K562 (cell line): Measurements from ENCODE around the gene SLC2A9. TPM values are rescaled to one million over a fixed set of nuclear protein-coding genes. Genes with fewer than 3 reads are reported as not detected.

ENCODE experiments used
- ERF ChIP-seq: fragments of 450-650 bp; formaldehyde crosslinking; IDR thresholded peaks from 2 replicates; pipeline ENCODE4 v1.4.0; 2020; ENCODE audit warnings: mild to moderate bottlenecking, mixed read lengths
- ILF3 ChIP-seq: fragments of 450-650 bp; IDR thresholded peaks from 2 replicates; pipeline ENCODE4 v1.6.1; 2018; ENCODE audit warnings: antibody characterized with exemption, mild to moderate bottlenecking, moderate library complexity, borderline replicate concordance
- MAFK ChIP-seq: IDR thresholded peaks from 2 replicates; pipeline ENCODE4 v1.6.1; 2011; ENCODE audit warnings: low read length, improper control_type of control experiment
- MEF2D ChIP-seq: conservative IDR thresholded peaks from 2 replicates; pipeline ENCODE4 v1.6.1; 2016; ENCODE audit warnings: low read depth, missing genetic modification characterization, missing compliant biosample characterization
- NFIX ChIP-seq: fragments of 250-450 bp; sonication (Bioruptor Pico); IDR thresholded peaks from 2 replicates; pipeline ENCODE4 v1.4.0; 2020; ENCODE audit warnings: low read depth, mild to moderate bottlenecking, moderate library complexity
- NFRKB ChIP-seq: fragments of 450-650 bp; IDR thresholded peaks from 2 replicates; pipeline ENCODE4 v1.6.1; 2016; ENCODE audit warnings: low read depth
- PML ChIP-seq: IDR thresholded peaks from 2 replicates; pipeline ENCODE4 v1.6.1; 2012; ENCODE audit warnings: low read length, inconsistent platforms
- PTRF ChIP-seq: fragments of 450-650 bp; IDR thresholded peaks from 2 replicates; pipeline ENCODE4 v1.6.1; 2016; ENCODE audit warnings: mild to moderate bottlenecking, missing genetic modification characterization, missing compliant biosample characterization
- RBM15 ChIP-seq: fragments of 200-400 bp; formaldehyde crosslinking; IDR thresholded peaks from 2 replicates; pipeline ENCODE4 v1.6.1; 2018; ENCODE audit warnings: mild to moderate bottlenecking, low read length, moderate library complexity; ENCODE audit not compliant: insufficient read depth
- SMC3 ChIP-seq: conservative IDR thresholded peaks from 2 replicates; pipeline ENCODE4 v1.6.1; 2011; ENCODE audit warnings: low read depth, low read length, improper control_type of control experiment; ENCODE audit not compliant: insufficient read depth
- ZBTB1 ChIP-seq: sonication (generic); formaldehyde crosslinking; IDR thresholded peaks from 2 replicates; pipeline ENCODE4 v1.8.1; 2023; ENCODE audit warnings: missing genetic modification reagents, low read depth, mild to moderate bottlenecking, borderline replicate concordance
- ZBTB26 ChIP-seq: fragments of 450-650 bp; formaldehyde crosslinking; IDR thresholded peaks from 2 replicates; pipeline ENCODE4 v1.4.0; 2022; ENCODE audit warnings: missing genetic modification characterization
- ZC3H4 ChIP-seq: sonication (generic); formaldehyde crosslinking; IDR thresholded peaks from 2 replicates; pipeline ENCODE4 v1.9.0; 2021; ENCODE audit warnings: missing genetic modification reagents, borderline replicate concordance
- ZFP30 ChIP-seq: fragments of 250-450 bp; sonication (Bioruptor Pico); IDR thresholded peaks from 2 replicates; pipeline ENCODE4 v1.8.0; 2022; ENCODE audit warnings: moderate library complexity, mild to moderate bottlenecking, inconsistent platforms, borderline replicate concordance
- ZNF212 ChIP-seq: fragments of 450-650 bp; formaldehyde crosslinking; IDR thresholded peaks from 2 replicates; pipeline ENCODE4 v1.4.0; 2020; ENCODE audit warnings: mild to moderate bottlenecking
- ZNF407 ChIP-seq: fragments of 450-650 bp; IDR thresholded peaks from 2 replicates; pipeline ENCODE4 v1.6.1; 2016; ENCODE audit warnings: low read depth
- ZNF512 ChIP-seq: IDR thresholded peaks from 2 replicates; pipeline ENCODE4 v1.6.1; 2016; ENCODE audit warnings: missing genetic modification characterization, missing compliant biosample characterization
- ZNF551 ChIP-seq: fragments of 250-450 bp; sonication (Bioruptor Pico); IDR thresholded peaks from 2 replicates; pipeline ENCODE4 v1.5.0; 2021; ENCODE audit warnings: mild to moderate bottlenecking, moderate library complexity
- ZNF668 ChIP-seq: fragments of 250-450 bp; sonication (Bioruptor Pico); IDR thresholded peaks from 2 replicates; pipeline ENCODE4 v1.8.0; 2022; ENCODE audit warnings: mild to moderate bottlenecking, inconsistent platforms
- polyA plus RNA-seq, 8 experiments: library from polyadenylated mRNA; depleted of rRNA in 4 of 8; stranded (reverse) in 5 of 8; unstranded in 3 of 8; fragments of >200 nt; fragmentation: Nextera tagmentation in 2 of 8; fragmentation: Illumina TruSeq in 1 of 8; extraction: Ambion mirVana in 2 of 8; extraction: Trizol in 1 of 8; gene quantifications; 2 replicates each; pipeline versions ENCODE4 v1.2.1 to v1.2.3, GENCODE V29; 2011 to 2014; ENCODE audit warnings: inconsistent platforms in 1 of 8, missing spikeins in 1 of 8
- total RNA-seq, 7 experiments: library from RNA; depleted of rRNA in 6 of 7; stranded (reverse); fragments of >200 nt in 6 of 7; fragmentation: Illumina TruSeq in 2 of 7; extraction: Trizol in 2 of 7; gene quantifications; 2 replicates each; pipeline versions ENCODE4 v1.2.1 to v1.2.3, GENCODE V29; 2011 to 2021; ENCODE audit warnings: low replicate concordance in 1 of 7

Gene SLC2A9
- total and polyA plus RNA-seq, 9 of the 15 experiments (the other 6 are each of a cell fraction or from before 2014, with no cell fraction given), result 0.15 to 1.9 (median 0.76) TPM

GRCh38 chr4:10018818-10019461, 2.4 kb downstream of the SLC2A9 start (continued):
- TF ChIP-seq ZNF407, result no peak; the same call in 1 of the 2 replicates
- TF ChIP-seq ILF3, result no peak
- peak; percentile 96 for TF ChIP-seq SMC3
- no peak for TF ChIP-seq ZC3H4 (CRISPR knock-in tag)
- TF ChIP-seq NFRKB, result no peak
- TF ChIP-seq NFIX, result no peak
- no peak for TF ChIP-seq ZFP30 (CRISPR knock-in tag)
- TF ChIP-seq ZNF551 (CRISPR knock-in tag), result no peak
- no peak for TF ChIP-seq ZNF212 (CRISPR knock-in tag)
- TF ChIP-seq MAFK, result no peak
- no peak for TF ChIP-seq RBM15
- TF ChIP-seq ERF (CRISPR knock-in tag), result no peak
- no peak for TF ChIP-seq ZBTB26
- TF ChIP-seq ZNF512, result no peak
- no peak for TF ChIP-seq ZNF668
- no peak for TF ChIP-seq ZBTB1 (CRISPR knock-in tag)
- TF ChIP-seq MEF2D (tag), result no peak
- no peak for TF ChIP-seq PTRF (tag)
- no peak for TF ChIP-seq PML
